NCI-H446 treated with DMSO at 0.1 percent for 48 hours (cell line): ENCODE results near the gene TRPV2.

Experiments used
- DNase-seq: peaks from one replicate; lab custom pipeline; 2025; lab: John Stamatoyannopoulos, UW

TRPV2 gene

DNA sequence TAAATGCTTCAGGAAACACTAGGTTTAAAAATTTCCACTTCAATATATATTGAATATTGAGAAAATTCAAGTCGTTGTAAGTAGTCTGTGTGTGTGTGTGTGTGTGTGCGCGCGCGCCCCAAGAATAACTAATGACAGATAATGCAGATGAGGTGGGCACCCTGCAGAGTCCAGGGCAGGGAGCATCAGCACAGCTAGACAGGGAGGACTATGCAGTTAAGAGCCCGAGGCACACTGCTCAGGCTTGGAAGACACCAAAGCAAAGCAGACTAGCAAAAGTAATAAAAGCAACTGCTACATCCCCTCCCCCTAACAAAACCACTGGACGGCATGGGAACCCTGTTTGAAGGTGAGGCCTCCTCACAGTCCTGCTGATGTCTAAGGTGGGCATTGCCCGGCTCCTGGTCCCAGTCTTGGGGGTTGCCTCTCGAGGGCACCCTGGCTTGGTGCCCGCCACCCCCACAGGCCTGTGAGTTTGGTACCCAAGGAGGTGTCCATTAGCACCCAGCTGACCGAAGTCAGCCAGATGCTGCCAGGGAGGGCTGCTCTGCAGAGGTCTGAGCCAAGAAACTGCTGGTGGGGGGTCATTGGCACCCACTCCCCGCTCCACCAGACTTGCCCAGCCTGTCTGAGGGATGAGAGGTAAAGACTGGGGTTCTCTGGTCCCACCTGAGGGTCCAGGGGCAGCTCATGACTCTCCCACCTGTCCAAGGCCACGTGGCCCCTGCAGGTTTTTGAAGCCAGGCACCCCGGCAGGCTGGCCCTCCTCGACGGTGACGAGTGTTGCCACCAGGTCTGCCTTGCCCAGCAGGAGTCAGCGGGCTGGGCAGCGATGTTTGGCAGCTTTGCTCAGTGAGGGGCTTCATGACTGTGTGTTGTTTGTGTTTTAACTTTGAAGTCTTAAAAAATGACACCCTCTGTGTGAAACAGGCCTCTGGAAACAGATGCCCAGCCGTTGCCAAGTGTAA is 58.0 kb downstream of the TRPV2 start:
- DNase-seq = no peak

DNA sequence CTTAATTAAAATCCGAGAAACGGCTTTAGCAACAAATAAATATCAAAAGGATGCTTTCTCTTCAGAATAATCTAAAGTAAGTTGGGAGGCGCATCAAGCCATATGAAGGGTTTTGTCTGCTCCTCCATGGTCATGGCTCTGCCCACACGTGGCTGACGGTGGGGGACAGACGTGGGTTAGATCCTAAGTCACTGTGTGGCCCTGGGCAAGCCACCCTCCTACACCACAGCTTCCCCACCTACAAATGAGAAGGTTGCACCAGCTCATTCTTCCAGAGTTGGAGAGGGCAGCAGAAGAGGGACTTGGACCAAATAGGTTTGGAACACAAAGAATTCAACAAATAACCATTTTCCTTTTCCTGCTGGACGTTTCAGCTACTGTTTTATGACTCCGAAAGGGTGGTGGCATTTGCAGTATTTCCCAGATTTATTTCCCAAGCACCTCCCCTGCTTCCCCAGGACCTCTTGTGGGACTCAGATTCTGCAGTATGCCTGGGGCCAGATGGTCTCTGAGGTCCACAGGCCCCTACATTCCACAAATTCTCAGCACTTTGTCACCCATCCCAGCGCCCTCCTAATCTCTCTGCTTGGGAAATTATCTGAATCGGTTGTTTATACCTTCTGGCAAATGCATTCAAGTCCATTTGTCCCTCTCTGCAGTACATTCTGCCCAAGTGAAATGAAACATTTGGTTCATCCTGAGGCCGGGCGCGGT is 58.8 kb downstream of the TRPV2 start:
- no peak for DNase-seq

DNA sequence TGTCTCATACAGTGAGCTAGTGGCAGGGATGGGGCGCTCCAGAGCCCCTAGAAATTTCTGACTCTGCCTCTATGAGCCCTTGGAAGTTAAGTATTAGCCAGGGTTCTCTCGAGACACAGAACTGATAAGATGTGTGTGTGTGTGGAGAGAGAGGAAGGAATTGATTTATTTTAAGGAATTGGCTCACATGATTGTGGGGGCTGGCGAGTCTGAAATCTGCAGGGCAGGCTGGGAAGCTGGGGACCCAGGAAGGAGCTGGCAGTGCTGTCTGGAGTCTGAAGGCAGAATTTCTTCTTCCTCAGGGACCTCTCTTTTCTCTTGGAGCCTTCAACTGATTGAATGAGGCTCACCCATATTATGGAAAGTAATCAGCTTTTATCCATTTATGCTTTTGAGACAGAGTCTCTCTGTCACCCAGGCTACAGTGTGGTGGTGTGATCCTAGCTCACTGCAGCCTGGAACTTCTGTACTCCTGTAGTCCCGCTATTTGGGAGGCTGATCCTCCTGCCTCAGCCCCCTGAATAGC is 59.9 kb downstream of the TRPV2 start:
- DNase-seq = no peak

DNA sequence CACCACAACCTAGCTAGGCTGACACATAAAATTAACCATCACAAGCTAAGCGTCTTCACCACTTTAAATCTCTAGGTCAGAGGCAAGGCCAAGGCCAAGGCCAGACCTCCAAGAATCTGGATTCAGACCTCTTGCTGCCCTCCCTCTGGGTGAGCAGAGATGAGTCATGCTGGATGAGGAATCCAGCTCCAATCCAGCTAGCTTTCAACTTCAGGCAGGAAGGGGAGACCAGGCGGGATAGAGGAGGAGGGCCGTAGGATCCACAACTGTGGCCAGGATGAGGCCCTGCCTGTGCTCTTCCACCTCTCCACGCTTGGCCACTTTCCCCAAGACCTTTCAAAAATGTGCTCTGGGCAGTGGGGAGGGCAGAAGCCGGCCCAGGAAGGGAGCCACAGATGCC is 61.9 kb downstream of the TRPV2 start:
- DNase-seq = no peak

- DNase-seq = no peak
Observed at GRCh38 chr17:16477666-16478065, 62.3 kb downstream of the TRPV2 start.

- DNase-seq = no peak
Observed at GRCh38 chr17:16478649-16479048, 63.3 kb downstream of the TRPV2 start.

GRCh38 chr17:16479264-16479663 is 63.9 kb downstream of the TRPV2 start:
- no peak for DNase-seq

- no peak for DNase-seq
Observed at GRCh38 chr17:16480995-16481394, 65.6 kb downstream of the TRPV2 start.

- DNase-seq = no peak
Observed at GRCh38 chr17:16482253-16482652, 66.9 kb downstream of the TRPV2 start.

DNA sequence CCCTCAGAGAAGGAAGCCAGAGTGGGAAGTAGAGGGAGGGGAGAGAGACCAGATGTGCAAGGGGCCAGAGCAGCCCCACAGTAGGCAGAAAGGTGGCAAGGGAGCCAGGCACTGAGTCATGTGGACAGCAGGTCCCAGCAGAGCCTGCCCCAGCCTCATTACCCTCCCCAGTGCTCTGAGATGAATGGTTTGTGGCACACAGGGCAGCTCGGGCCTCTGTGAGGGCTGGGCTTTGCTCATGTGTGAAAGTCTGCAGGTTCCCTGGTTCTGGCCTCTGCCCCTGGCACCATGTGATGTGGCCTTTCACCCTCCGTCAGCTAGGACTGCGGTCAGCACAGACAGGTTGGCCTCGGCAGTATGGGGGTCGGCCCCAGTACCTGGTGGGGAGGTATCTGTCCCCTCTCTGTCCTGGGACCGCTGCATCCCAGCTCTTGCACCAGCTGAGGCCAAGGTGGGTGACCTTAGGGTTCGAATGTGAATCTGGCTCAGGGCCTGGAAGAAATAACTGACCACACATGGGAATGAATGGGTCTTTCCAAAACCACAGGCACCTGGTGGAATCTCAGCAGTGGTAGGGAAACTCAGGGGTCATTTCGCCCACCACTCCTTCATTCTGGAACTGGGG is 67.8 kb downstream of the TRPV2 start:
- DNase-seq = no peak

GRCh38 chr17:16484445-16485175 is 69.2 kb downstream of the TRPV2 start:
- DNase-seq = no peak
